Stimulated activated CD8-positive, alpha-beta memory T cell treated with anti-CD3 and anti-CD28 coated beads, Interleukin-12 subunit alpha, Interleukin-12 subunit beta, amount 100 ng/mL, for 24 hours (primary cell): ENCODE measurements around the gene SCGB3A2.
"Not testable (repeated sequence)": the region's sequence is repeated elsewhere in the genome, so short reads cannot be mapped to it uniquely, and the experiment has no call there.

Source experiments
- DNase-seq: peaks from one replicate; pipeline ENCODE4 v3.0.0-alpha.2; 2020; ENCODE audit errors: extremely low read depth

Gene SCGB3A2

GRCh38 chr5:147863454-147864158 is 14.9 kb upstream of the SCGB3A2 start:
- DNase-seq: no peak

GRCh38 chr5:147869112-147869511 is 9.4 kb upstream of the SCGB3A2 start:
- DNase-seq: no peak

GRCh38 chr5:147869892-147870291 is 8.6 kb upstream of the SCGB3A2 start:
- DNase-seq: not testable (repeated sequence)

GRCh38 chr5:147871980-147872549 is 6.4 kb upstream of the SCGB3A2 start:
- not testable (repeated sequence) for DNase-seq

- DNase-seq: not testable (repeated sequence)
These were observed 5.6 kb upstream of the SCGB3A2 start for GRCh38 chr5:147872744-147873435.

- DNase-seq: not testable (repeated sequence)
These were observed 4.2 kb upstream of the SCGB3A2 start for GRCh38 chr5:147874118-147874875.

GRCh38 chr5:147874910-147875367 is 3.6 kb upstream of the SCGB3A2 start:
- DNase-seq: no peak

GRCh38 chr5:147876141-147876540 is 2.4 kb upstream of the SCGB3A2 start:
- DNase-seq: no peak

- DNase-seq: no peak
These were observed 1.9 kb upstream of the SCGB3A2 start for GRCh38 chr5:147876626-147877025.

- DNase-seq: no peak
These were observed 1.3 kb downstream of the SCGB3A2 start for GRCh38 chr5:147879784-147880183.

- no peak for DNase-seq
These were observed 2.0 kb downstream of the SCGB3A2 start for GRCh38 chr5:147880487-147880886.

GRCh38 chr5:147882586-147883313 is 4.2 kb downstream of the SCGB3A2 start:
- DNase-seq: no peak

GRCh38 chr5:147887026-147887627 is 8.6 kb downstream of the SCGB3A2 start:
- no peak for DNase-seq

- DNase-seq: no peak
These were observed 9.4 kb downstream of the SCGB3A2 start for GRCh38 chr5:147887930-147888329.

- DNase-seq: no peak
These were observed 14.3 kb downstream of the SCGB3A2 start for GRCh38 chr5:147892696-147893296.

- no peak for DNase-seq
These were observed 15.3 kb downstream of the SCGB3A2 start for GRCh38 chr5:147893820-147894219.

- no peak for DNase-seq
These were observed 17.4 kb downstream of the SCGB3A2 start for GRCh38 chr5:147895864-147896263.

GRCh38 chr5:147898875-147899401 is 20.4 kb downstream of the SCGB3A2 start:
- no peak for DNase-seq

GRCh38 chr5:147901599-147902039 is 23.1 kb downstream of the SCGB3A2 start:
- no peak for DNase-seq

- no peak for DNase-seq
These were observed 24.2 kb downstream of the SCGB3A2 start for GRCh38 chr5:147902609-147903115.
